BLaER1 (cell line): ENCODE results near the gene PLBD2.
A peak's percentile ranks its signal among the peaks of the same experiment; 100 is the strongest.
"Not testable (repeated sequence)": the region's sequence is repeated elsewhere in the genome, so short reads cannot be mapped to it uniquely, and the experiment has no call there.

Experiments
- H3K27ac ChIP-seq: shearing (Covaris generic); formaldehyde crosslinking; 2 replicates; pipeline ENCODE4 v1.8.1; 2022
- H3K27me3 ChIP-seq: shearing (Covaris generic); formaldehyde crosslinking; 2 replicates; pipeline ENCODE4 v1.8.1; 2022
- H3K36me3 ChIP-seq: shearing (Covaris generic); formaldehyde crosslinking; 2 replicates; pipeline ENCODE4 v1.8.1; 2022
- H3K4me1 ChIP-seq: shearing (Covaris generic); formaldehyde crosslinking; 2 replicates; pipeline ENCODE4 v1.8.1; 2022
- H3K4me2 ChIP-seq: shearing (Covaris generic); formaldehyde crosslinking; 2 replicates; pipeline ENCODE4 v1.8.1; 2022
- H3K4me3 ChIP-seq: shearing (Covaris generic); formaldehyde crosslinking; 2 replicates; pipeline ENCODE4 v1.8.1; 2022
- H3K9ac ChIP-seq: shearing (Covaris generic); formaldehyde crosslinking; 2 replicates; pipeline ENCODE4 v1.8.1; 2022
- H3K9me3 ChIP-seq: shearing (Covaris generic); formaldehyde crosslinking; 2 replicates; pipeline ENCODE4 v1.8.1; 2022
- H4K20me1 ChIP-seq: shearing (Covaris generic); formaldehyde crosslinking; 2 replicates; pipeline ENCODE4 v1.8.1; 2022
- Cebpa-rat ChIP-seq: shearing (Covaris generic); IDR thresholded peaks from 2 replicates; pipeline ENCODE4 v1.8.1; 2022

Gene PLBD2

GRCh38 chr12:113348849-113349536 lies 9.4 kb upstream of the PLBD2 start:
- Histone ChIP-seq H3K27ac (no peak overlapping the region), H3K4me1 (no peaks in the 10 kb centered on the region), H3K36me3 (no peaks in the 10 kb centered on the region), H3K9me3 (no peaks in the 10 kb centered on the region), H3K27me3 (no peaks in the 10 kb centered on the region), H3K9ac (no peak overlapping the region), H3K4me3 (no peak overlapping the region), H4K20me1 (no peaks in the 10 kb centered on the region), H3K4me2 (no peak overlapping the region)
- no peak for TF ChIP-seq Cebpa-rat

- no peak for TF ChIP-seq Cebpa-rat
- no peaks in the 10 kb centered on the region for H3K27me3 ChIP-seq
- no peaks in the 10 kb centered on the region for H3K4me1 ChIP-seq
- H3K4me2 ChIP-seq = no peak overlapping the region
- H3K27ac ChIP-seq = no peak overlapping the region
- no peak overlapping the region for H3K9ac ChIP-seq
- H3K36me3 ChIP-seq = no peaks in the 10 kb centered on the region
- H4K20me1 ChIP-seq = no peaks in the 10 kb centered on the region
- H3K4me3 ChIP-seq = no peak overlapping the region
- no peaks in the 10 kb centered on the region for H3K9me3 ChIP-seq
These were observed 7.3 kb upstream of the PLBD2 start for GRCh38 chr12:113351089-113351488.

DNA sequence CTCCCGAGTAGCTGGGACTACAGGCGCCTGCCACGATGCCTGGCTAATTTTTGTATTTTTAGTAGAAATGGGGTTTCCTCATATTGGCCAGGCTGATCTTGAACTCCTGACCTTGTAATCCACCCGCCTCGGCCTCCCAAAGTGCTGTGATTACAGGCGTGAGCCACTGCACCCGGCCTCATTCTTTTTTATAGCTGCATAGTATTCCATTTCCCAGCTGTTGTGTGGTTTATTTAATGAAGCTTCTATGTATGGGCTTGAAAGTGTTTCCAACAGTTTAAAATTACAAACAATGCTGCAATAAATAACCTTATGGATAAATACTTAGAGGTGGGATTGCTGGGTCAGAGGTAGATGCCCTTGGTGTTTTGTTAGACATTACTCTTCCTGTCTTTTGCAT lies 4.2 kb upstream of the PLBD2 start:
- H3K9me3 ChIP-seq, H3K4me3 ChIP-seq, H3K9ac ChIP-seq, H3K27ac ChIP-seq, H3K36me3 ChIP-seq, H3K27me3 ChIP-seq, H4K20me1 ChIP-seq, H3K4me2 ChIP-seq: not testable (repeated sequence)
- peaks cover 14% of the 10 kb centered on the region for H3K4me1 ChIP-seq

DNA sequence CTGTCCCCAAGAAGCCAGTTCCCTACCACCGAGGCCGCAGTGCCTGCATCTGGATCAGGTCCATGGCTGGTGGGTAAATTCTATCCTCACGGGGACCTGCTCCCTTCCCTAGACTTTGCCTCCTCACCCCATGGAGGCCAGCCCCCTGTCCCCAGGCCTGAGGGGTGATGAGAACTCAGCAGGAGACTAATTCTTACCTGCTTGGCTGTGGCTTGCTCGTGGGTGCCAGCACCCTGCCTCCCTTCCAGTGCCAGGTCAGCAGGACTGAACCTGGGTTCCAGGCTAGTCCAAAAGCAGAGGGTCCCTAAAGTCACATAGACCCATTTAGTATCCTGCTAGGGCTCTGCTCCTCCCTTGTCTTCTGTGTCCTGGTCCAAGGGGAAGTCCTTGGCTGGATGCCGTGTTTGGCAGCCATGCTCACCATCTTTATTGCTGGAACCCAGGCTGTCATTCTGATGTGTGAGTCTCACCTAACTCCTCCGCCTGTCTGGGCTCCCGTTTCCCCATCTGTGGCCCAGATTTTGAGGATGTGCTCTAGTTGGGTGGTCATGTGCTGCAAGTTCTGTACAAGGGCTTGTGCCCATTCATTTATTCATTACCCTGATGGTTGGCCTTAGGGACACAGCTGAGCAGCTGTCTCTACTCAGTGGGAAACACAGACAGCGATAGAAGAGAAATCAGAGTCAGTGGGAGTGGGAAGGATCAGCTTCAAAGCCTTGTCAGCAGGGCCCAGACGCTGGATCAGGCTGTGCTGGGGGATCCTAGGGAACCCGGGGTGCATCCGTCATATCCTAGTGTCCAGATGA lies 949 bp downstream of the PLBD2 start:
- Histone ChIP-seq H3K4me2 (peak overlapping the region; percentile 96), H3K27me3 (no peaks in the 10 kb centered on the region), H3K27ac (peak overlapping the region; percentile 77), H3K4me3 (peak overlapping the region; percentile 81), H3K9ac (peak overlapping the region; percentile 75), H3K4me1 (peaks cover 24% of the 10 kb centered on the region), H3K36me3 (no peaks in the 10 kb centered on the region), H4K20me1 (peaks cover 16% of the 10 kb centered on the region), H3K9me3 (no peaks in the 10 kb centered on the region)
- TF ChIP-seq Cebpa-rat = no peak

- H3K4me3 ChIP-seq = no peak overlapping the region
- no peak for TF ChIP-seq Cebpa-rat
- H3K27me3 ChIP-seq = no peaks in the 10 kb centered on the region
- peaks cover 24% of the 10 kb centered on the region for H3K4me1 ChIP-seq
- H3K4me2 ChIP-seq = peak overlapping the region; percentile 96; the same call in 1 of the 2 replicates
- H3K9me3 ChIP-seq = no peaks in the 10 kb centered on the region
- no peak overlapping the region for H3K9ac ChIP-seq
- no peak overlapping the region for H3K27ac ChIP-seq
- H3K36me3 ChIP-seq = no peaks in the 10 kb centered on the region
- H4K20me1 ChIP-seq = peaks cover 16% of the 10 kb centered on the region
These were observed 1.8 kb downstream of the PLBD2 start for GRCh38 chr12:113359939-113360748.

- H3K4me2 ChIP-seq = no peak overlapping the region
- no peak overlapping the region for H3K4me3 ChIP-seq
These were observed 3.4 kb downstream of the PLBD2 start for GRCh38 chr12:113361574-113362370.

DNA sequence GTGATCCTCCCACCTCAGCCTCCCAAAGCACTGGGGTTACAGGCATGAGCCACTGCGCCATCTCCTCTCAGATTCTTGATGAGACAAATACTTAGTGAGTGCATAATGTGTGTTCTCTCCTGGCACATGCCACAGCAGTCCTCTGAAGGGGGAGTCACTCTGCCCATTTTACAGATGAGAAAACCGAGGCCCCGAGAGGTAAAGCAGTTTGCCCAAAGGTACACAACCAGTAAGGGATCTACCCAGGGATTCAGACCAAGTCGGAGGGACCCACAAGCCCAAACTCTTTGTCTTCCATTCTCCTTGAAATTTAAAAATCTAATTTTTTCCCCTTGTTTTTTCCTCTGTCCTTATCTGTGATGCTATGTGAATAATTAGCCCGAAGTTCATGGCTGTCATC lies 6.3 kb downstream of the PLBD2 start:
- Histone ChIP-seq H3K27ac (no peak overlapping the region), H3K27me3 (no peaks in the 10 kb centered on the region), H3K36me3 (no peaks in the 10 kb centered on the region), H3K4me1 (peaks cover 5% of the 10 kb centered on the region; the same call in 1 of the 2 replicates), H3K9ac (no peak overlapping the region), H4K20me1 (peaks cover 7% of the 10 kb centered on the region), H3K9me3 (no peaks in the 10 kb centered on the region), H3K4me3 (no peak overlapping the region), H3K4me2 (no peak overlapping the region)
- no peak for TF ChIP-seq Cebpa-rat

More at GRCh38 chr12:113361574-113362370, 3.4 kb downstream of the PLBD2 start:
- Histone ChIP-seq H3K9ac (no peak overlapping the region), H3K4me1 (peaks cover 24% of the 10 kb centered on the region), H4K20me1 (peaks cover 16% of the 10 kb centered on the region), H3K36me3 (no peaks in the 10 kb centered on the region), H3K9me3 (no peaks in the 10 kb centered on the region), H3K27ac (no peak overlapping the region), H3K27me3 (no peaks in the 10 kb centered on the region)
- TF ChIP-seq Cebpa-rat = no peak

- H3K9ac ChIP-seq = no peak overlapping the region
- no peaks in the 10 kb centered on the region for H4K20me1 ChIP-seq
- H3K27ac ChIP-seq = no peak overlapping the region
- H3K4me1 ChIP-seq = peaks cover 4% of the 10 kb centered on the region
- H3K4me3 ChIP-seq = no peak overlapping the region
- no peaks in the 10 kb centered on the region for H3K36me3 ChIP-seq
- H3K9me3 ChIP-seq = no peaks in the 10 kb centered on the region
- H3K27me3 ChIP-seq = no peaks in the 10 kb centered on the region
- no peak overlapping the region for H3K4me2 ChIP-seq
- TF ChIP-seq Cebpa-rat = no peak
These were observed 7.4 kb downstream of the PLBD2 start for GRCh38 chr12:113365639-113366395.

GRCh38 chr12:113366827-113367226 lies 8.4 kb downstream of the PLBD2 start:
- Histone ChIP-seq H3K27me3 (no peaks in the 10 kb centered on the region), H3K4me2 (no peak overlapping the region), H3K4me3 (no peak overlapping the region), H3K9ac (no peak overlapping the region), H3K9me3 (no peaks in the 10 kb centered on the region), H3K27ac (no peak overlapping the region), H3K36me3 (no peaks in the 10 kb centered on the region), H4K20me1 (no peaks in the 10 kb centered on the region), H3K4me1 (peaks cover 14% of the 10 kb centered on the region)
- no peak for TF ChIP-seq Cebpa-rat
